HepG2 (cell line): ENCODE measurements around the gene ATPAF2. TPM values are rescaled to one million over a fixed set of nuclear protein-coding genes. Genes with fewer than 3 reads are reported as not detected.

ENCODE experiments used
- ATF7-NPFF ChIP-seq: sonication (generic); formaldehyde crosslinking; IDR thresholded peaks from 2 replicates; pipeline ENCODE4 v1.8.1; 2023; ENCODE audit warnings: mild to moderate bottlenecking, low read depth, missing genetic modification reagents, moderate library complexity
- RFXAP ChIP-seq: sonication (generic); formaldehyde crosslinking; IDR thresholded peaks from 2 replicates; pipeline ENCODE4 v1.4.0; 2020; ENCODE audit warnings: missing genetic modification reagents, borderline replicate concordance
- TBX3 ChIP-seq: fragments of 450-650 bp; IDR thresholded peaks from 2 replicates; pipeline ENCODE4 v1.6.1; 2017; ENCODE audit warnings: antibody characterized with exemption, mild to moderate bottlenecking, inconsistent platforms, borderline replicate concordance
- ZFX ChIP-seq: sonication (generic); formaldehyde crosslinking; IDR thresholded peaks from 2 replicates; pipeline ENCODE4 v1.4.0; 2020; ENCODE audit warnings: mild to moderate bottlenecking, low read depth, missing genetic modification reagents, moderate library complexity
- ZNF253 ChIP-seq: sonication (generic); formaldehyde crosslinking; IDR thresholded peaks from 2 replicates; pipeline ENCODE4 v1.8.0; 2022; ENCODE audit warnings: mild to moderate bottlenecking, missing genetic modification reagents, borderline replicate concordance
- ZNF432 ChIP-seq: sonication (generic); formaldehyde crosslinking; IDR thresholded peaks from 2 replicates; pipeline ENCODE4 v1.5.0; 2020; ENCODE audit warnings: missing genetic modification reagents, mild to moderate bottlenecking, borderline replicate concordance
- ZNF460 ChIP-seq: sonication (generic); formaldehyde crosslinking; IDR thresholded peaks from 2 replicates; pipeline ENCODE4 v1.5.1; 2020; ENCODE audit warnings: missing genetic modification reagents, mild to moderate bottlenecking, borderline replicate concordance
- ZNF737 ChIP-seq: sonication (generic); formaldehyde crosslinking; IDR thresholded peaks from 2 replicates; pipeline ENCODE4 v1.5.0; 2020; ENCODE audit warnings: missing genetic modification reagents, mild to moderate bottlenecking, borderline replicate concordance
- polyA plus RNA-seq, 8 experiments: library from polyadenylated mRNA; depleted of rRNA in 3 of 8; stranded (reverse) in 7 of 8; unstranded in 1 of 8; fragments of >200 nt; fragmentation: Illumina TruSeq in 4 of 8; extraction: Trizol in 4 of 8; gene quantifications; 2 replicates each; pipeline versions ENCODE4 v1.2.1 to v1.2.3, GENCODE V29; 2011 to 2016; ENCODE audit warnings: low read depth in 4 of 8, missing spikeins in 1 of 8, mixed read lengths in 1 of 8; ENCODE audit not compliant: insufficient read depth in 1 of 8
- total RNA-seq, 5 experiments: library from RNA; depleted of rRNA; stranded (reverse); fragments of >200 nt; fragmentation: Illumina TruSeq; extraction: Trizol; gene quantifications; 2 replicates each; pipeline ENCODE4 v1.2.3, GENCODE V29; 2016; ENCODE audit warnings: low read depth in 1 of 5
- TF ChIP-seq, protein P1 (sequence below): sonication (generic); formaldehyde crosslinking; conservative IDR thresholded peaks from 2 replicates; pipeline ENCODE4 v1.4.0; 2020; ENCODE audit warnings: missing genetic modification reagents
- TF ChIP-seq, protein P2 (sequence below): IDR thresholded peaks from 2 replicates; pipeline ENCODE4 v1.6.1; 2016
- TF ChIP-seq, protein P3 (sequence below): sonication (generic); formaldehyde crosslinking; IDR thresholded peaks from 2 replicates; pipeline ENCODE4 v1.5.0; 2020; ENCODE audit warnings: missing genetic modification reagents, mild to moderate bottlenecking, borderline replicate concordance
- TF ChIP-seq, protein P4 (sequence below): sonication (generic); formaldehyde crosslinking; IDR thresholded peaks from 2 replicates; pipeline ENCODE4 v1.9.0; 2021; ENCODE audit warnings: missing genetic modification reagents, borderline replicate concordance
- TF ChIP-seq, protein P5 (sequence below): sonication (generic); formaldehyde crosslinking; IDR thresholded peaks from 2 replicates; pipeline ENCODE4 v1.5.0; 2020; ENCODE audit warnings: missing genetic modification reagents, mild to moderate bottlenecking, borderline replicate concordance
- TF ChIP-seq, protein P6 (sequence below): sonication (generic); formaldehyde crosslinking; IDR thresholded peaks from 2 replicates; pipeline ENCODE4 v1.5.0; 2020; ENCODE audit warnings: mild to moderate bottlenecking, missing genetic modification reagents
- TF ChIP-seq, protein P7 (sequence below): sonication (generic); formaldehyde crosslinking; IDR thresholded peaks from 2 replicates; pipeline ENCODE4 v1.4.0; 2020; ENCODE audit warnings: mild to moderate bottlenecking, missing genetic modification reagents

The ATPAF2 gene
- total and polyA plus RNA-seq, 2 of the 13 experiments (the other 11 are each of a cell fraction or from before 2014, with no cell fraction given) = 15.0 to 16.5 TPM

DNA sequence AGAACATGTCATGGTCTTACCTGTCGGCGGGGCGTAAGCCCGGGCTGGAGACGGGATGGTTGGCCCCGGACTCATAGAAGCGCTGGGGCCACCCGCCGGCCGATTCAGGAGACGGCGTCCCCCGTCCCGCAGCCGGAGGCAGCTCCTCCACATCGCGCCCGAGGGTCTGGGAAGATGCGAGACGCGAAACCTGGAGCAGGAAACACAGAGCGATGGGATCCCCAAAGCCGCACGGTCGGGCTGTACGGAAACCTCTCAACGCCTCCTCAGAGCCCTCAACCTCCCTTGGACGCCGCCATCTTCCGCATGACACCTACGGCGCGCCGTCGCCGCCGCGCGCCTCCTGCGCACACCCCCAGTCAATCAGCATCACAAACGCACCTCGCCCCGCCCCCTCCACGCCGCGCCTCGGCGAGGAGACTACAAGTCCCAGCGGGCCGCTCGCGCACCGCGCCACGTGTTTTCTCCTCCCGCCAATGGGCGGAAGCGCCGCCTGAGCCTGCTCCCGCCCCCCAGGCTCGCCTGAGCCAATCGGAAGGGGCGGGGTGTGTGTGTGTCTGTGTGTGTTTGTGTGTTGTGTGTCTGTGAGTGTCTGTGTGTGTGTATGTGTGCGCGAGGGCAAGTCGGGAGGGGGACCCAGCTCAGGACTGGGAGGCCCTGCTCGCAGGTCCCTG, at the start of gene ATPAF2, which contains the start of gene GID4 (continued):
- TF ChIP-seq, protein P1, sequence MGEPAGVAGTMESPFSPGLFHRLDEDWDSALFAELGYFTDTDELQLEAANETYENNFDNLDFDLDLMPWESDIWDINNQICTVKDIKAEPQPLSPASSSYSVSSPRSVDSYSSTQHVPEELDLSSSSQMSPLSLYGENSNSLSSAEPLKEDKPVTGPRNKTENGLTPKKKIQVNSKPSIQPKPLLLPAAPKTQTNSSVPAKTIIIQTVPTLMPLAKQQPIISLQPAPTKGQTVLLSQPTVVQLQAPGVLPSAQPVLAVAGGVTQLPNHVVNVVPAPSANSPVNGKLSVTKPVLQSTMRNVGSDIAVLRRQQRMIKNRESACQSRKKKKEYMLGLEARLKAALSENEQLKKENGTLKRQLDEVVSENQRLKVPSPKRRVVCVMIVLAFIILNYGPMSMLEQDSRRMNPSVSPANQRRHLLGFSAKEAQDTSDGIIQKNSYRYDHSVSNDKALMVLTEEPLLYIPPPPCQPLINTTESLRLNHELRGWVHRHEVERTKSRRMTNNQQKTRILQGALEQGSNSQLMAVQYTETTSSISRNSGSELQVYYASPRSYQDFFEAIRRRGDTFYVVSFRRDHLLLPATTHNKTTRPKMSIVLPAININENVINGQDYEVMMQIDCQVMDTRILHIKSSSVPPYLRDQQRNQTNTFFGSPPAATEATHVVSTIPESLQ (CRISPR knock-in tag) = no peak
- TF ChIP-seq ZNF253 (CRISPR knock-in tag) = no peak
- peak; percentile 83; the same call in 1 of the 2 replicates for TF ChIP-seq RFXAP (CRISPR knock-in tag)
- TF ChIP-seq ZFX (CRISPR knock-in tag) = peak; percentile 68
- peak; percentile 63 for TF ChIP-seq ATF7-NPFF (CRISPR knock-in tag)
- no peak for TF ChIP-seq ZNF737 (CRISPR knock-in tag)
- TF ChIP-seq ZNF460 = no peak; the same call in 1 of the 2 replicates
- TF ChIP-seq, protein P2, sequence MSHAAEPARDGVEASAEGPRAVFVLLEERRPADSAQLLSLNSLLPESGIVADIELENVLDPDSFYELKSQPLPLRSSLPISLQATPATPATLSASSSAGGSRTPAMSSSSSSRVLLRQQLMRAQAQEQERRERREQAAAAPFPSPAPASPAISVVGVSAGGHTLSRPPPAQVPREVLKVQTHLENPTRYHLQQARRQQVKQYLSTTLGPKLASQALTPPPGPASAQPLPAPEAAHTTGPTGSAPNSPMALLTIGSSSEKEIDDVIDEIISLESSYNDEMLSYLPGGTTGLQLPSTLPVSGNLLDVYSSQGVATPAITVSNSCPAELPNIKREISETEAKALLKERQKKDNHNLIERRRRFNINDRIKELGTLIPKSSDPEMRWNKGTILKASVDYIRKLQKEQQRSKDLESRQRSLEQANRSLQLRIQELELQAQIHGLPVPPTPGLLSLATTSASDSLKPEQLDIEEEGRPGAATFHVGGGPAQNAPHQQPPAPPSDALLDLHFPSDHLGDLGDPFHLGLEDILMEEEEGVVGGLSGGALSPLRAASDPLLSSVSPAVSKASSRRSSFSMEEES = peak; percentile 63; the same call in 1 of the 2 replicates
- TF ChIP-seq, protein P3, sequence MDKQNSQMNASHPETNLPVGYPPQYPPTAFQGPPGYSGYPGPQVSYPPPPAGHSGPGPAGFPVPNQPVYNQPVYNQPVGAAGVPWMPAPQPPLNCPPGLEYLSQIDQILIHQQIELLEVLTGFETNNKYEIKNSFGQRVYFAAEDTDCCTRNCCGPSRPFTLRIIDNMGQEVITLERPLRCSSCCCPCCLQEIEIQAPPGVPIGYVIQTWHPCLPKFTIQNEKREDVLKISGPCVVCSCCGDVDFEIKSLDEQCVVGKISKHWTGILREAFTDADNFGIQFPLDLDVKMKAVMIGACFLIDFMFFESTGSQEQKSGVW = no peak
- TF ChIP-seq, protein P4, sequence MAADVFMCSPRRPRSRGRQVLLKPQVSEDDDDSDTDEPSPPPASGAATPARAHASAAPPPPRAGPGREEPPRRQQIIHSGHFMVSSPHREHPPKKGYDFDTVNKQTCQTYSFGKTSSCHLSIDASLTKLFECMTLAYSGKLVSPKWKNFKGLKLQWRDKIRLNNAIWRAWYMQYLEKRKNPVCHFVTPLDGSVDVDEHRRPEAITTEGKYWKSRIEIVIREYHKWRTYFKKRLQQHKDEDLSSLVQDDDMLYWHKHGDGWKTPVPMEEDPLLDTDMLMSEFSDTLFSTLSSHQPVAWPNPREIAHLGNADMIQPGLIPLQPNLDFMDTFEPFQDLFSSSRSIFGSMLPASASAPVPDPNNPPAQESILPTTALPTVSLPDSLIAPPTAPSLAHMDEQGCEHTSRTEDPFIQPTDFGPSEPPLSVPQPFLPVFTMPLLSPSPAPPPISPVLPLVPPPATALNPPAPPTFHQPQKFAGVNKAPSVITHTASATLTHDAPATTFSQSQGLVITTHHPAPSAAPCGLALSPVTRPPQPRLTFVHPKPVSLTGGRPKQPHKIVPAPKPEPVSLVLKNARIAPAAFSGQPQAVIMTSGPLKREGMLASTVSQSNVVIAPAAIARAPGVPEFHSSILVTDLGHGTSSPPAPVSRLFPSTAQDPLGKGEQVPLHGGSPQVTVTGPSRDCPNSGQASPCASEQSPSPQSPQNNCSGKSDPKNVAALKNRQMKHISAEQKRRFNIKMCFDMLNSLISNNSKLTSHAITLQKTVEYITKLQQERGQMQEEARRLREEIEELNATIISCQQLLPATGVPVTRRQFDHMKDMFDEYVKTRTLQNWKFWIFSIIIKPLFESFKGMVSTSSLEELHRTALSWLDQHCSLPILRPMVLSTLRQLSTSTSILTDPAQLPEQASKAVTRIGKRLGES = no peak
- TF ChIP-seq, protein P5, sequence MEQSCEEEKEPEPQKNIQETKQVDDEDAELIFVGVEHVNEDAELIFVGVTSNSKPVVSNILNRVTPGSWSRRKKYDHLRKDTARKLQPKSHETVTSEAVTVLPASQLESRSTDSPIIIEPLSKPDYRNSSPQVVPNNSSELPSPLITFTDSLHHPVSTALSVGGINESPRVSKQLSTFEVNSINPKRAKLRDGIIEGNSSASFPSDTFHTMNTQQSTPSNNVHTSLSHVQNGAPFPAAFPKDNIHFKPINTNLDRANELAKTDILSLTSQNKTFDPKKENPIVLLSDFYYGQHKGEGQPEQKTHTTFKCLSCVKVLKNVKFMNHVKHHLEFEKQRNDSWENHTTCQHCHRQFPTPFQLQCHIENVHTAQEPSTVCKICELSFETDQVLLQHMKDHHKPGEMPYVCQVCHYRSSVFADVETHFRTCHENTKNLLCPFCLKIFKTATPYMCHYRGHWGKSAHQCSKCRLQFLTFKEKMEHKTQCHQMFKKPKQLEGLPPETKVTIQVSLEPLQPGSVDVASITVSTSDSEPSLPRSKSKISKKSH (CRISPR knock-in tag) = 0 out of 2 replicates have a peak, but pooled peaks have one; percentile 69
- peak; percentile 85 for TF ChIP-seq TBX3
- TF ChIP-seq, protein P6, sequence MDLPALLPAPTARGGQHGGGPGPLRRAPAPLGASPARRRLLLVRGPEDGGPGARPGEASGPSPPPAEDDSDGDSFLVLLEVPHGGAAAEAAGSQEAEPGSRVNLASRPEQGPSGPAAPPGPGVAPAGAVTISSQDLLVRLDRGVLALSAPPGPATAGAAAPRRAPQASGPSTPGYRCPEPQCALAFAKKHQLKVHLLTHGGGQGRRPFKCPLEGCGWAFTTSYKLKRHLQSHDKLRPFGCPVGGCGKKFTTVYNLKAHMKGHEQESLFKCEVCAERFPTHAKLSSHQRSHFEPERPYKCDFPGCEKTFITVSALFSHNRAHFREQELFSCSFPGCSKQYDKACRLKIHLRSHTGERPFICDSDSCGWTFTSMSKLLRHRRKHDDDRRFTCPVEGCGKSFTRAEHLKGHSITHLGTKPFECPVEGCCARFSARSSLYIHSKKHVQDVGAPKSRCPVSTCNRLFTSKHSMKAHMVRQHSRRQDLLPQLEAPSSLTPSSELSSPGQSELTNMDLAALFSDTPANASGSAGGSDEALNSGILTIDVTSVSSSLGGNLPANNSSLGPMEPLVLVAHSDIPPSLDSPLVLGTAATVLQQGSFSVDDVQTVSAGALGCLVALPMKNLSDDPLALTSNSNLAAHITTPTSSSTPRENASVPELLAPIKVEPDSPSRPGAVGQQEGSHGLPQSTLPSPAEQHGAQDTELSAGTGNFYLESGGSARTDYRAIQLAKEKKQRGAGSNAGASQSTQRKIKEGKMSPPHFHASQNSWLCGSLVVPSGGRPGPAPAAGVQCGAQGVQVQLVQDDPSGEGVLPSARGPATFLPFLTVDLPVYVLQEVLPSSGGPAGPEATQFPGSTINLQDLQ (CRISPR knock-in tag) = no peak
- TF ChIP-seq ZNF432 (CRISPR knock-in tag) = no peak
- TF ChIP-seq, protein P7, sequence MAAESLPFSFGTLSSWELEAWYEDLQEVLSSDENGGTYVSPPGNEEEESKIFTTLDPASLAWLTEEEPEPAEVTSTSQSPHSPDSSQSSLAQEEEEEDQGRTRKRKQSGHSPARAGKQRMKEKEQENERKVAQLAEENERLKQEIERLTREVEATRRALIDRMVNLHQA = no peak
